AG09309 (cell line): ENCODE results near the gene MAP4K3.

ENCODE experiments used
- DNase-seq: peaks from one replicate; pipeline ENCODE4 v3.0.0-alpha.2; 2010; ENCODE audit warnings: low read depth
- H3K4me3 ChIP-seq: 2 replicates; pipeline ENCODE4 v1.5.1; 2011; ENCODE audit warnings: mild to moderate bottlenecking, low read depth, low read length, moderate library complexity; ENCODE audit not compliant: control insufficient read depth
- CTCF ChIP-seq: IDR thresholded peaks from 2 replicates; pipeline ENCODE4 v1.5.1; 2011; ENCODE audit warnings: mild to moderate bottlenecking, low read depth, low read length, inconsistent platforms; ENCODE audit not compliant: insufficient read depth, control insufficient read depth; ENCODE audit errors: missing control alignments

The MAP4K3 gene

GRCh38 chr2:39479696-39480095, 42.6 kb upstream of the MAP4K3 start:
- no peak for TF ChIP-seq CTCF
- no peak for DNase-seq
- H3K4me3 ChIP-seq, result no peak overlapping the region

- H3K4me3 ChIP-seq, result no peak overlapping the region
- no peak for TF ChIP-seq CTCF
- DNase-seq, result no peak
Measured at GRCh38 chr2:39479053-39479670, 42.1 kb upstream of the MAP4K3 start.

- H3K4me3 ChIP-seq, result no peak overlapping the region
- TF ChIP-seq CTCF, result no peak
- DNase-seq, result no peak
Measured at GRCh38 chr2:39476524-39476923, 39.4 kb upstream of the MAP4K3 start.

GRCh38 chr2:39475006-39475405, 37.9 kb upstream of the MAP4K3 start:
- H3K4me3 ChIP-seq, result no peak overlapping the region
- no peak for TF ChIP-seq CTCF
- no peak for DNase-seq

- DNase-seq, result no peak
- no peak overlapping the region for H3K4me3 ChIP-seq
- TF ChIP-seq CTCF, result no peak
Measured at GRCh38 chr2:39470580-39470979, 33.5 kb upstream of the MAP4K3 start.

GRCh38 chr2:39469807-39470206, 32.7 kb upstream of the MAP4K3 start:
- no peak overlapping the region for H3K4me3 ChIP-seq
- no peak for DNase-seq
- no peak for TF ChIP-seq CTCF
